ENCODE results near the gene CEMIP2.
"Not testable (repeated sequence)": the region's sequence is repeated elsewhere in the genome, so short reads cannot be mapped to it uniquely, and the experiment has no call there.

Gene CEMIP2

GRCh38 chr9:71703172-71703872 is 65.0 kb downstream of the CEMIP2 start:
- DNase-seq, result no peak

- DNase-seq, result no peak
These were observed 70.4 kb downstream of the CEMIP2 start for GRCh38 chr9:71697882-71698281.

GRCh38 chr9:71694332-71694731 is 74.0 kb downstream of the CEMIP2 start:
- no peak for DNase-seq

GRCh38 chr9:71693607-71694006 is 74.7 kb downstream of the CEMIP2 start:
- no peak for DNase-seq

- no peak for DNase-seq
These were observed 76.0 kb downstream of the CEMIP2 start for GRCh38 chr9:71692337-71692736.

GRCh38 chr9:71691576-71691975 is 76.7 kb downstream of the CEMIP2 start:
- DNase-seq, result not testable (repeated sequence)

- DNase-seq, result no peak
These were observed 77.5 kb downstream of the CEMIP2 start for GRCh38 chr9:71690689-71691435.

GRCh38 chr9:71690063-71690688 is 78.1 kb downstream of the CEMIP2 start:
- no peak for DNase-seq

GRCh38 chr9:71687676-71688075 is 80.6 kb downstream of the CEMIP2 start:
- DNase-seq, result no peak

GRCh38 chr9:71685988-71686387 is 82.3 kb downstream of the CEMIP2 start:
- no peak for DNase-seq

GRCh38 chr9:71685394-71685793 is 82.9 kb downstream of the CEMIP2 start:
- no peak for DNase-seq

GRCh38 chr9:71684566-71684965 is 83.7 kb downstream of the CEMIP2 start:
- no peak for DNase-seq

- no peak for DNase-seq
These were observed 84.6 kb downstream of the CEMIP2 start for GRCh38 chr9:71683598-71684235.

- no peak for DNase-seq
These were observed 86.5 kb downstream of the CEMIP2 start for GRCh38 chr9:71681708-71682272.

GRCh38 chr9:71681104-71681707 is 87.1 kb downstream of the CEMIP2 start:
- no peak for DNase-seq

GRCh38 chr9:71680189-71680980 is 87.9 kb downstream of the CEMIP2 start:
- DNase-seq, result no peak

- no peak for DNase-seq
These were observed 89.3 kb downstream of the CEMIP2 start for GRCh38 chr9:71678999-71679398.

- DNase-seq, result no peak
These were observed 91.1 kb downstream of the CEMIP2 start for GRCh38 chr9:71677209-71677608.

- DNase-seq, result no peak
These were observed 91.9 kb downstream of the CEMIP2 start for GRCh38 chr9:71676460-71676859.

- DNase-seq, result no peak
These were observed 92.5 kb downstream of the CEMIP2 start for GRCh38 chr9:71675857-71676165.

- no peak for DNase-seq
These were observed 93.0 kb downstream of the CEMIP2 start for GRCh38 chr9:71675105-71675856.

Data from activated CD8-positive, alpha-beta memory T cell treated with anti-CD3 and anti-CD28 coated beads, Interleukin-2, amount 50 U/mL, for 4 hours (primary cell).